Neural progenitor cell (in vitro differentiated cells): ENCODE measurements around the gene P2RY11.

Experiments
- EZH2 ChIP-seq: fragments of 200-600 bp; sonication (generic); IDR thresholded peaks from 2 replicates; pipeline ENCODE4 v1.6.1; 2017; ENCODE audit warnings: antibody characterized with exemption, mild to moderate bottlenecking, moderate library complexity
- TF ChIP-seq, protein P1 (sequence below): fragments of 200-600 bp; sonication (generic); IDR thresholded peaks from 2 replicates; pipeline ENCODE4 v1.5.1; 2017; ENCODE audit warnings: antibody characterized with exemption, mild to moderate bottlenecking

DNA sequence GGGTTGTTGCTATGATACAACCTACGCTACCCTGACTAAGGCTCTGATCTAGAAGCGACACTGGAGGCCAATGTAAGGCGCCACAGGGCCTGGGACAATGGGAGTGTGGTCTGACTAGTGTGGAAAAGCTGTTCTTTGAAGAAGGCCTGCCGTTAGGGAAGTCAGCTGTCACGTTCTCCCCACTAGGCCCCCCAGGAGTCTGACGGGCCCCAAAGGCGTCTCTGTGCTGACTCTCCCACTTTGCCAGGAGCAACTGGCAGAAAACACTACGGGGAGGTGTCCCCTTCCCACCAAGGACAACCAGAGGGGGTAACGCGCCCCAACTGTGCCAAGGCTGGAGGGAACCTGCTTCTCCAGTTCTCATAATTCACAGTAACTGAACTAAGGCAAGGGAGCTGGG, 33.5 kb downstream of the P2RY11 start:
- TF ChIP-seq, protein P1, sequence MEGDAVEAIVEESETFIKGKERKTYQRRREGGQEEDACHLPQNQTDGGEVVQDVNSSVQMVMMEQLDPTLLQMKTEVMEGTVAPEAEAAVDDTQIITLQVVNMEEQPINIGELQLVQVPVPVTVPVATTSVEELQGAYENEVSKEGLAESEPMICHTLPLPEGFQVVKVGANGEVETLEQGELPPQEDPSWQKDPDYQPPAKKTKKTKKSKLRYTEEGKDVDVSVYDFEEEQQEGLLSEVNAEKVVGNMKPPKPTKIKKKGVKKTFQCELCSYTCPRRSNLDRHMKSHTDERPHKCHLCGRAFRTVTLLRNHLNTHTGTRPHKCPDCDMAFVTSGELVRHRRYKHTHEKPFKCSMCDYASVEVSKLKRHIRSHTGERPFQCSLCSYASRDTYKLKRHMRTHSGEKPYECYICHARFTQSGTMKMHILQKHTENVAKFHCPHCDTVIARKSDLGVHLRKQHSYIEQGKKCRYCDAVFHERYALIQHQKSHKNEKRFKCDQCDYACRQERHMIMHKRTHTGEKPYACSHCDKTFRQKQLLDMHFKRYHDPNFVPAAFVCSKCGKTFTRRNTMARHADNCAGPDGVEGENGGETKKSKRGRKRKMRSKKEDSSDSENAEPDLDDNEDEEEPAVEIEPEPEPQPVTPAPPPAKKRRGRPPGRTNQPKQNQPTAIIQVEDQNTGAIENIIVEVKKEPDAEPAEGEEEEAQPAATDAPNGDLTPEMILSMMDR, result no peak
- no peak for TF ChIP-seq EZH2
